NCI-H1930 (cell line): Measurements from ENCODE around the gene TLK1.

Experiments used
- DNase-seq, 2 experiments: peaks; one replicate each; lab custom pipeline; 2025; lab: John Stamatoyannopoulos, UW

The TLK1 gene

GRCh38 chr2:170997893-170998597 is 162.6 kb downstream of the TLK1 start:
- no peak for DNase-seq

GRCh38 chr2:170996316-170996715 is 164.4 kb downstream of the TLK1 start:
- DNase-seq = no peak

GRCh38 chr2:170991398-170992182 is 169.1 kb downstream of the TLK1 start:
- DNase-seq = no peak

- DNase-seq = no peak
Observed at GRCh38 chr2:170986566-170987258, 174.0 kb downstream of the TLK1 start.

DNA sequence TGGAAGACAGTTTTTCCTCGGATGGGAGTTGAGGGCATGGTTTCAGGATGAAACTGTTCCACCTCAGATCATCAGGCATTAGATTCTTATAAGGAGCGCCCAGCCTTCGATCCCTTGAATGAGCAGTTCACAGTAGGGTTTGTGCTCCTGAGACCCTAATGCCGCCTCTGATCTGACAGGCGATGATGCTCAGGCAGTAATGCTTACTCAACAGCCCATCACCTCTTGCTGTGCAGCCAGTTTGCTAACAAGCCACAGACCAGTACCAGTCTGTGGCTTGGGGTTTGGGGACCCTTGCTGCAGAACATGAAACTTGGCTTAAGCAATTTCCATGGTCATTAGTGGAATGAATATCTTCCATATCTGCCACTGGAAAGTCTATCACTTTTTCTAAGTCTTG is 175.3 kb downstream of the TLK1 start:
- no peak for DNase-seq

- DNase-seq = no peak
Observed at GRCh38 chr2:170984079-170984478, 176.6 kb downstream of the TLK1 start.

GRCh38 chr2:170975943-170976270 is 184.8 kb downstream of the TLK1 start:
- no peak for DNase-seq

GRCh38 chr2:170975127-170975942 is 185.4 kb downstream of the TLK1 start:
- DNase-seq = no peak

DNA sequence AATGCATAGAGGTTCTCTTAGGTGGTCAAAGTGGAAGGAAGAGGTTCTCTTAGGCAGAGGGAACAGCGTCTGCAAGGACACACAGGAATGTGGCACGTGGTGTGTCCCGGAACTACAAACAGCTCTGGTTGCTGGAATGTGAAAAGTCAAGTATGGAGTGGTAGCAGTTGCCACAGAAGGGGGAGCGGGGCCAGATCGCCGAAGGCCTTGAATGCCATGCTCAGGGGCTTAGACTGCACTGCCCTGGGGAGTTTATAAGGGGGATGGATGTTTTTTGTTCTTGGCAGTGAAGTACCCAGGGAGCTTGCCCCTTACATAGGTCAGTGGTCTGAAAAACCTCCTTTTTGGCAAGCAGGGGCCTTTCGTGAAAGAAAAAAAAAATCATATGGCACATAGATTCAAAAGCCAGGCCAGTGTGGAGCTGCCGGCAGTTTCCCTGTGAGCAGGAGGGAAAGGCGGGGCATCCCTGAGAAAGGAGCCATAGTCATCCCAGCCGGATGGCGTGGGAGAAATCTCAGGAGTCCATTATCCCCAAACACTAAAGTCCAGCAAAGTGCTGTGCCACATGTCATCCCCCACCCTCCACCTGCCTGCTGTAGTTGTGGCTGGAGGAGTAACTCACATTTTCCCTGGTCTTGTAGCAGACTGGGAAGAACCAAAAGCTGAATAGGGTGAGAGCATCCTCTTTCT is 186.2 kb downstream of the TLK1 start:
- DNase-seq = no peak

DNA sequence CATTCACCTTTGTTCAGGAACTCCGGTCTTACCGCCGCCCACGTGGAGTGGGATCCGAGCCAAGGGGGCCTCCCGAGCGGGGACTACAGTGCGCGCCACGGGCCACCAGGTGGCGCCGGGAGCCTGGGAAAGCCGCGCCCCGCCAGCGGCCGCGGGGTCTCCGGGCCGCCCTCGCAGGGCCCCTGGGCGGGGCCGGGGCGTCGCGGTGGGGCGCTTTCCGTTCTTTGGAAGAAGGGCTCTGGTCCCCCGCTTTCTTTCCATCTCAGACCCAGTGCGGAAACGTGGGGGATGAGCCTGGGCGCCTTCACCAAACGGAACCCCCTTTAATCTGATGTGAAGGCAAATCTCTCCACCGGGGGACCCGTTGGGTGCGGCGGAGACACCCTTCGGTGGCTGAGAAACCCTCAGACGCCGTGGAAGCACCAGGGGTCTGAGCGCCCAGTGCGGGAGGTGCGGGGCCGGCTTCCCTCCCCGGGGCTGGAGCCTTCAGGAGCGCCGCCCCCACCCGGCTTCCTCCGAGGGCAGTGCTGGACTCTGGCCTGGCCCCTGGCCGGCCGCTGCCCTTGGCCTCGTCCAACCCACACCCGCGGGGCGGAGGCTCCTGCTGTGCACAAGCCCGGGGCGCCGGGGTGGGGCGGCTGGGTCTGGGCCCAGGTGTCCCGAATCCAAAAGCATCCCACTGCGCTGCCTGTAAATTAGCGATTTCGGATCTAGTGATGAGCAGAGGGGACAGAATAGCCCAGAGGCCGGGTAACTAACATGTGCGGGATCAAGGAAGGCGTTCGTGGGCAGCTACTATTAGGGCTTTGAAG is 187.0 kb downstream of the TLK1 start:
- DNase-seq = peak; percentile 73 to 81

DNA sequence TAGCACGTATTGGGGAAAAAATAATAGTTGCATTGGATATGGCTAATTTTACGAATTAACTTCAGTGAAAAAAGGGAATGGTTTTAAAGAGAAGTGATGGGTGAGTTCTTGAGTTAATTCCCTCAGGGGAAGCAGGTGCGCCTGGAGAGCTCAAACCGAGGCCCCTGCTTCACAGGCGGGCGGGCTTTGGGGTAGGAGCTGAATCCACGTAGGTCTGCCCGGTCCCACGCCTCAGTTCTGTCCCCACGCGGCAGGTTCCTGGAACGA is 187.5 kb downstream of the TLK1 start:
- no peak for DNase-seq

GRCh38 chr2:170972296-170973224 is 188.1 kb downstream of the TLK1 start:
- DNase-seq = no peak

DNA sequence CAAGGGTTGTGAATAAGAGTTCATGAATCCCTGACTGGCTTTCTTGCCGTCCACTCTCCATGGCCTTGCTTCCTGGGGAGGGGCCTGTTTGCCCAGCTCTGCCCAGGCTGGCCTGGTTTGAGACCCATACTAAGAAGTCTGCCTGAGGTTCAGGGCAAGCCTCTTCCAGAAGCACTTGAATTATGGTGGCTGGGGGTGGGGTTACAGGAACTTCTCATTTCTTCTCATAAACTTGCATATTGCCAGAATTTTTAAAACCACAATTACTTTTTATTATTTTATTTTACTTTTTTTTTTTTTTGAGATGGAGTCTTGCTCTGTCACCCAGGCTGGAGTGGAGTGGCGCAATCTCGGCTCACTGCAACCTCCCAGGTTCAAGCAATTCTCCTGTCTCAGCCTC is 189.6 kb downstream of the TLK1 start:
- DNase-seq = no peak

- DNase-seq = no peak
Observed at GRCh38 chr2:170969872-170970496, 190.7 kb downstream of the TLK1 start.

DNA sequence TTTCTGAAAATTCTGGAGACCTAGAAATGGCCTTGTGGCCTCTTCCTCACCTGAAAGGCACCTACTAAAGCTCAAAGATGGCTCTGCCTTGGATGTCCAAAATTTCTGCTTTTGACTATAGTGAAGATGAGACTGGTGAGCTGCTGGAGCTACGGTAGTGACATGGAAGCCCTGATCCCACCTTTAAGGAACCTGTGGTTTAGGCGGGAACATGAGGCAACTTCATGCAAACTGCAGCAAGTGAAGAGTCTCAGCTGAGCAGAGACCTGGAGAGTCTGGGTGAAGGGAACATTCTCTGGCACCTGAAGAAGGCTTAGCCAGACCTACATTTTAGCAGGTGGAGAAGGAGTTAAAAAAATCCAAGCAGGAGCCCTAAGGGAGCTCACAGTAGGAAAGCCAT is 191.7 kb downstream of the TLK1 start:
- DNase-seq = no peak

DNA sequence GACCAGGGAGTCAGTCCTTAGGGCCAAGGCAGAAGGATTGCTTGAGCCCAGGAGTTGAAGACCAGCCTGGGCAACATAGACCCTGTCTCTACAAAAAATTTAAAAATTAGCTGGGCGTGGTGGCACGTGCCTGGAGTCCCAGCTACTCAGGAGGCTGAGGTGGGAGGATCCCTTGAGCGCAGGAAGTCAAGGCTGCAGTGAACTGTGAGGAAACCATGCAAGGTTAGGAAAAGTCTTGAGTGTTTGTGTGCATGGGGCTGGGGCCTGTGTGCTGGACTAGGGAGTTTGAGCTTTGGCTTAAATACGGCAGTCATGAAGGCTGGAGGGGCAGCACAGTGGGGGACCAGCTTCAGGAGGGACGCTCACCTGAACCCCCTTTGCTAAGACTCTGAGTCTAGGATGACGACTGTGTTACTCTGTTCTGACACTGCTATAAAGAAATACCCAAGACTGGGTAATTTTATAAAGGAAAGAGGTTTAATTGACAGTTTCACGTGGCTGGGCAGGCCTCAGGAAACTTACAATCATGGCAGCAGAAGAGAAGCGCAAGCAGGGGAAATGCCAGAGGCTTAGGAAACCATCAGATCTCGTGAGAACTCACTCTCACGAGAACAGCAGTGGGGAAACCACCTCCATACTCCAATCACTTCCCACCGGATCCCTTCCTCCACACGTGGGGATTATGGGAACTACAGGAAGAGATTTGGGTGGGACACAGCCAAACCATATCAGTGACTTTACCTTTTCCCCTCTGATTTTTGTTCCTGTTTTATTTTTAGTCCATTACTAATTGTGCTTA is 192.3 kb downstream of the TLK1 start:
- DNase-seq = no peak

GRCh38 chr2:170967553-170967952 is 193.1 kb downstream of the TLK1 start:
- DNase-seq = no peak

GRCh38 chr2:170966648-170967396 is 193.9 kb downstream of the TLK1 start:
- DNase-seq = peak in 1 of 2 experiments; percentile 19
